ENCODE results near the gene MAP7D2. TPM values are rescaled to one million over a fixed set of nuclear protein-coding genes. Genes with fewer than 3 reads are reported as not detected.

MAP7D2 gene
- total and polyA plus RNA-seq, 2 of the 13 experiments (the other 11 are each of a cell fraction or from before 2014, with no cell fraction given), result 9.6 to 10.5 TPM

DNA sequence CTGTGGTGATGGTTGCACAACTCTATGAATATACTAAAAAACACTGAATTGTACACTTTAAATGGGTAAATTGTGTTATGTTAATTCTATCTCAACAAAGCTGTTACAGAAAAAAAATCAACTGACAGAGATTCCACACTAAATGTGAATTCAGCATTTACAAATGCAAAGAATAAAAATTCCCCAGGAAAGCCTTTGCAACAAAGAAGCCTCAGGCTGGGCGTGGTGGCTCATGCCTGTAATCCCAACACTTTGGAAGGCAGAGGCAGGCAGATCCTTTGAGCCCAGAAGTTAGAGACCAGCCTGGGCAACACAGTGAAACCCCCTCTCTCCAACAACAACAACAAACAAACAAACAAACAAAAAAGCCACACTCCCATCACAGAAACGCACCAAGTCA is 134.8 kb downstream of the MAP7D2 start:
- in situ Hi-C loops (cut with HindIII; ENCODE audit: extremely low pct_ligation_motif_present, low pct_unique_long_range_greater_than_20kb), result no loop called here
- H3K4me2 ChIP-seq (ENCODE audit: low read depth, low read length), result no peak overlapping the region
- peaks cover 2% of the 10 kb centered on the region for H3K79me2 ChIP-seq (ENCODE audit: insufficient read depth, low read length)
- intact Hi-C loops (cut with micrococcal nuclease; ENCODE audit: unreplicated experiment), result no loop called here
- no peak for FAIRE-seq
- POLR2A ChIA-PET, result no interaction called here
- TF ChIP-seq, protein P1, sequence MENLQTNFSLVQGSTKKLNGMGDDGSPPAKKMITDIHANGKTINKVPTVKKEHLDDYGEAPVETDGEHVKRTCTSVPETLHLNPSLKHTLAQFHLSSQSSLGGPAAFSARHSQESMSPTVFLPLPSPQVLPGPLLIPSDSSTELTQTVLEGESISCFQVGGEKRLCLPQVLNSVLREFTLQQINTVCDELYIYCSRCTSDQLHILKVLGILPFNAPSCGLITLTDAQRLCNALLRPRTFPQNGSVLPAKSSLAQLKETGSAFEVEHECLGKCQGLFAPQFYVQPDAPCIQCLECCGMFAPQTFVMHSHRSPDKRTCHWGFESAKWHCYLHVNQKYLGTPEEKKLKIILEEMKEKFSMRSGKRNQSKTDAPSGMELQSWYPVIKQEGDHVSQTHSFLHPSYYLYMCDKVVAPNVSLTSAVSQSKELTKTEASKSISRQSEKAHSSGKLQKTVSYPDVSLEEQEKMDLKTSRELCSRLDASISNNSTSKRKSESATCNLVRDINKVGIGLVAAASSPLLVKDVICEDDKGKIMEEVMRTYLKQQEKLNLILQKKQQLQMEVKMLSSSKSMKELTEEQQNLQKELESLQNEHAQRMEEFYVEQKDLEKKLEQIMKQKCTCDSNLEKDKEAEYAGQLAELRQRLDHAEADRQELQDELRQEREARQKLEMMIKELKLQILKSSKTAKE (CRISPR knock-in tag; IDR thresholded peaks at IDR 0.05; ENCODE audit: borderline replicate concordance), result no peak
- TF ChIP-seq ZNF562 (CRISPR knock-in tag; IDR thresholded peaks at IDR 0.05; ENCODE audit: borderline replicate concordance) (no peak), KLF11 (CRISPR knock-in tag; IDR thresholded peaks at IDR 0.05) (no peak), ZFP62 (CRISPR knock-in tag; IDR thresholded peaks at IDR 0.05) (no peak), NR2F2 (IDR thresholded peaks at IDR 0.05; ENCODE audit: borderline replicate concordance, low read depth) (no peak), RELA (CRISPR knock-in tag; IDR thresholded peaks at IDR 0.05) (no peak), PPARG (CRISPR knock-in tag; conservative IDR thresholded peaks at IDR 0.05) (no peak), KAT2B (IDR thresholded peaks at IDR 0.05; ENCODE audit: borderline replicate concordance, low read depth, low read length) (no peak), SMARCE1 (IDR thresholded peaks at IDR 0.05; ENCODE audit: borderline replicate concordance) (no peak), SCMH1 (CRISPR knock-in tag; IDR thresholded peaks at IDR 0.05; ENCODE audit: borderline replicate concordance) (no peak), RFX5 (IDR thresholded peaks at IDR 0.05; ENCODE audit: low read depth, low read length) (no peak), FOXM1 (CRISPR knock-in tag; IDR thresholded peaks at IDR 0.05) (no peak), TSC22D2 (CRISPR knock-in tag; IDR thresholded peaks at IDR 0.05; ENCODE audit: borderline replicate concordance) (no peak), ZKSCAN8 (CRISPR knock-in tag; IDR thresholded peaks at IDR 0.05; ENCODE audit: borderline replicate concordance) (no peak), ZNF160 (CRISPR knock-in tag; IDR thresholded peaks at IDR 0.05) (no peak), ZMAT3 (CRISPR knock-in tag; conservative IDR thresholded peaks at IDR 0.05) (no peak), ZNF296 (CRISPR knock-in tag; conservative IDR thresholded peaks at IDR 0.05) (no peak), ZNF724P (CRISPR knock-in tag; IDR thresholded peaks at IDR 0.05; ENCODE audit: borderline replicate concordance) (no peak), HHEX (CRISPR knock-in tag; IDR thresholded peaks at IDR 0.05) (no peak)
- TF ChIP-seq, protein P2, sequence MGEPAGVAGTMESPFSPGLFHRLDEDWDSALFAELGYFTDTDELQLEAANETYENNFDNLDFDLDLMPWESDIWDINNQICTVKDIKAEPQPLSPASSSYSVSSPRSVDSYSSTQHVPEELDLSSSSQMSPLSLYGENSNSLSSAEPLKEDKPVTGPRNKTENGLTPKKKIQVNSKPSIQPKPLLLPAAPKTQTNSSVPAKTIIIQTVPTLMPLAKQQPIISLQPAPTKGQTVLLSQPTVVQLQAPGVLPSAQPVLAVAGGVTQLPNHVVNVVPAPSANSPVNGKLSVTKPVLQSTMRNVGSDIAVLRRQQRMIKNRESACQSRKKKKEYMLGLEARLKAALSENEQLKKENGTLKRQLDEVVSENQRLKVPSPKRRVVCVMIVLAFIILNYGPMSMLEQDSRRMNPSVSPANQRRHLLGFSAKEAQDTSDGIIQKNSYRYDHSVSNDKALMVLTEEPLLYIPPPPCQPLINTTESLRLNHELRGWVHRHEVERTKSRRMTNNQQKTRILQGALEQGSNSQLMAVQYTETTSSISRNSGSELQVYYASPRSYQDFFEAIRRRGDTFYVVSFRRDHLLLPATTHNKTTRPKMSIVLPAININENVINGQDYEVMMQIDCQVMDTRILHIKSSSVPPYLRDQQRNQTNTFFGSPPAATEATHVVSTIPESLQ (CRISPR knock-in tag; conservative IDR thresholded peaks at IDR 0.05), result no peak
- H4K20me1 ChIP-seq (ENCODE audit: insufficient read depth, low read length), result no peaks in the 10 kb centered on the region
- H3K27ac ChIP-seq (ENCODE audit: extremely low read length, insufficient read depth, low read length), result no peak overlapping the region
- H3K9me3 ChIP-seq (ENCODE audit: low read length), result no peaks in the 10 kb centered on the region
- no peaks in the 10 kb centered on the region for H3K36me3 ChIP-seq (replicated peaks in 1 of 2; ENCODE audit: control insufficient read depth in 1 of 2, insufficient read depth in 2 of 2, low read length in 2 of 2)
- no peak for ATAC-seq
- no peak for DNase-seq (ENCODE audit: low spot score)
- H3K4me1 ChIP-seq (ENCODE audit: insufficient read depth, low read length), result no peaks in the 10 kb centered on the region
- no peak overlapping the region for H2AFZ ChIP-seq (ENCODE audit: low read length)
- H3K27me3 ChIP-seq (ENCODE audit: control insufficient read depth in 1 of 2, insufficient read depth in 2 of 2, low read length in 2 of 2), result no peaks in the 10 kb centered on the region
- no TSS peak for BruUV-seq (replicated peaks)
- CTCF ChIA-PET (ENCODE audit: low intra/inter-chr PET ratio, low total read pairs), result no interaction called here
- no peak overlapping the region for H3K4me3 ChIP-seq (replicated peaks in 1 of 3; ENCODE audit: insufficient read depth in 1 of 3, low read depth in 2 of 3, low read length in 3 of 3)
- no peak overlapping the region for H3K9ac ChIP-seq (ENCODE audit: insufficient read depth, low read depth, low read length)
- 85% methylated on average over 2 of the region's 2 CpGs for WGBS (ENCODE audit: low lambda C conversion rate)

All from HepG2 (cell line).